A673 (cell line): ENCODE measurements around the gene ANKRD40CL.

ENCODE experiments used
- CTCF ChIP-seq: fragments of 300-800, 200-600 bp; sonication (generic); conservative IDR thresholded peaks from 2 replicates; pipeline ENCODE4 v1.5.1; 2017; ENCODE audit warnings: low read depth, mild to moderate bottlenecking, antibody characterized with exemption, low read length, moderate library complexity, mixed read lengths
- EZH2 ChIP-seq: fragments of 200-600 bp; sonication (generic); IDR thresholded peaks from 2 replicates; pipeline ENCODE4 v1.6.1; 2017; ENCODE audit warnings: borderline replicate concordance, low read depth, mild to moderate bottlenecking, mixed read lengths, antibody characterized with exemption, low read length; ENCODE audit not compliant: poor library complexity, severe bottlenecking

GRCh38 chr17:50775926-50776325 is 8.6 kb upstream of the ANKRD40CL start:
- TF ChIP-seq CTCF (no peak), EZH2 (no peak)
